ENCODE data around the gene LRRC4.

Gene LRRC4

GRCh38 chr7:128045766-128046165 is 14.5 kb upstream of the LRRC4 start:
- no peak for DNase-seq (ENCODE audit: low spot score)
- no peak for TF ChIP-seq CTCF (IDR thresholded peaks at IDR 0.05; ENCODE audit: extremely low read depth, missing control alignments)

GRCh38 chr7:128045158-128045557 is 13.9 kb upstream of the LRRC4 start:
- TF ChIP-seq CTCF (IDR thresholded peaks at IDR 0.05; ENCODE audit: extremely low read depth, missing control alignments): no peak
- no peak for DNase-seq (ENCODE audit: low spot score)

- no peak for TF ChIP-seq CTCF (IDR thresholded peaks at IDR 0.05; ENCODE audit: extremely low read depth, missing control alignments)
- DNase-seq (ENCODE audit: low spot score): no peak
Observed at GRCh38 chr7:128044064-128044463, 12.8 kb upstream of the LRRC4 start.

- no peak for TF ChIP-seq CTCF (IDR thresholded peaks at IDR 0.05; ENCODE audit: extremely low read depth, missing control alignments)
- DNase-seq (ENCODE audit: low spot score): no peak
Observed at GRCh38 chr7:128042012-128042411, 10.8 kb upstream of the LRRC4 start.

GRCh38 chr7:128041203-128041602 is 10.0 kb upstream of the LRRC4 start:
- no peak for DNase-seq (ENCODE audit: low spot score)
- TF ChIP-seq CTCF (IDR thresholded peaks at IDR 0.05; ENCODE audit: extremely low read depth, missing control alignments): no peak

- TF ChIP-seq CTCF (IDR thresholded peaks at IDR 0.05; ENCODE audit: extremely low read depth, missing control alignments): no peak
- no peak for DNase-seq (ENCODE audit: low spot score)
Observed at GRCh38 chr7:128040205-128040604, 9.0 kb upstream of the LRRC4 start.

- TF ChIP-seq CTCF (IDR thresholded peaks at IDR 0.05; ENCODE audit: extremely low read depth, missing control alignments): no peak
- no peak for DNase-seq (ENCODE audit: low spot score)
Observed at GRCh38 chr7:128039544-128039953, 8.3 kb upstream of the LRRC4 start.
